GM21619 (cell line): ENCODE measurements around the gene RNF169.
"Not testable (repeated sequence)": the region's sequence is repeated elsewhere in the genome, so short reads cannot be mapped to it uniquely, and the experiment has no call there.

Source experiments
- ATAC-seq: cut with Tn5 transposase; IDR thresholded peaks from one replicate; pipeline ENCODE4 v1.9.1; 2021; ENCODE audit not compliant: unreplicated experiment

RNF169 gene

GRCh38 chr11:74729397-74729796 lies 19.3 kb upstream of the RNF169 start:
- ATAC-seq: no peak

GRCh38 chr11:74730571-74731260 lies 17.9 kb upstream of the RNF169 start:
- no peak for ATAC-seq

- ATAC-seq: no peak
These were observed 17.2 kb upstream of the RNF169 start, which contains the start of gene CHRDL2 for GRCh38 chr11:74731301-74732094. CHRDL2 (minus strand) TSS chr11:74731426; CDS start chr11:74730888, 538 bp downstream.

- no peak for ATAC-seq
These were observed 14.1 kb upstream of the RNF169 start for GRCh38 chr11:74734559-74734925.

- no peak for ATAC-seq
These were observed 13.2 kb upstream of the RNF169 start for GRCh38 chr11:74735365-74735928.

- ATAC-seq: no peak
These were observed 12.6 kb upstream of the RNF169 start for GRCh38 chr11:74736031-74736430.

- ATAC-seq: no peak
These were observed 8.9 kb upstream of the RNF169 start for GRCh38 chr11:74739546-74740270.

GRCh38 chr11:74742070-74742469 lies 6.6 kb upstream of the RNF169 start:
- no peak for ATAC-seq

GRCh38 chr11:74743640-74744039 lies 5.0 kb upstream of the RNF169 start:
- ATAC-seq: no peak

- ATAC-seq: no peak
These were observed 4.4 kb upstream of the RNF169 start for GRCh38 chr11:74744277-74744676.

GRCh38 chr11:74746868-74747267 lies 1.8 kb upstream of the RNF169 start:
- ATAC-seq: no peak

- peak; percentile 44 for ATAC-seq
These were observed 697 bp downstream of the RNF169 start for GRCh38 chr11:74749127-74749964.

- ATAC-seq: no peak
These were observed 1.3 kb downstream of the RNF169 start for GRCh38 chr11:74749965-74750296.

GRCh38 chr11:74750598-74750997 lies 1.9 kb downstream of the RNF169 start:
- not testable (repeated sequence) for ATAC-seq

GRCh38 chr11:74751303-74751702 lies 2.7 kb downstream of the RNF169 start:
- ATAC-seq: no peak

- ATAC-seq: peak; percentile 50
These were observed 6.0 kb downstream of the RNF169 start for GRCh38 chr11:74754507-74755252.

- ATAC-seq: no peak
These were observed 6.8 kb downstream of the RNF169 start for GRCh38 chr11:74755395-74755995.

- no peak for ATAC-seq
These were observed 7.9 kb downstream of the RNF169 start for GRCh38 chr11:74756571-74756970.

GRCh38 chr11:74766905-74767304 lies 18.3 kb downstream of the RNF169 start:
- ATAC-seq: no peak
